COR-L47 (cell line): Measurements from ENCODE around the gene TBC1D16.

Source experiments
- DNase-seq: peaks from one replicate; lab custom pipeline; 2025; lab: John Stamatoyannopoulos, UW

TBC1D16 gene

DNA sequence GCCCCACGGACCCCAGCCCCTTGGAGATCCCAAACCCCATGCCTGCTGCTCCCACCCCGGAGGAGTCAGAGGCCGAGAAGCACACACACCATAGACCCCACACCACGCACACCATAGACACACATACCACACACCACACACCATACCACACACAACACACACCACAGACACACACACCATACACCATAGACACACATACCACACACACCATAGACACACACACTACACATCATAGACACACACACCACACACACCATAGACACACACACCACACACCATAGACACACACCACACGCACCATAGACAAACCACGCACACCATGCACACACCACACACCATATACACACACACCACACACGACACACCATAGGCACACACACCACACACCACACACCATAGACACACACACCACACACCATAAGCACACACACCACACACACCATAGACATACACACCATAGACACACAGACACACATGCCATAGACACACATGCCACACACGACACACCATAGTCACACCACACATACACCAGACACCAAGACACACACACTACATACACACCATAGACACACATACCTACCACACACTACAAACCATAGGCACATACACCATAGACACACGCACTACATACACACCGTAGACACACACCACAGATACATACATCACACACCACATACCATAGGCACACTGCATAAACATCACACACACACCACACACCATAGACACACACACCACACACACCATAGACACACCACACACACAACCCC is 11.3 kb downstream of the TBC1D16 start:
- DNase-seq = no peak

- no peak for DNase-seq
Measured at GRCh38 chr17:80023481-80024205, 12.0 kb downstream of the TBC1D16 start.

DNA sequence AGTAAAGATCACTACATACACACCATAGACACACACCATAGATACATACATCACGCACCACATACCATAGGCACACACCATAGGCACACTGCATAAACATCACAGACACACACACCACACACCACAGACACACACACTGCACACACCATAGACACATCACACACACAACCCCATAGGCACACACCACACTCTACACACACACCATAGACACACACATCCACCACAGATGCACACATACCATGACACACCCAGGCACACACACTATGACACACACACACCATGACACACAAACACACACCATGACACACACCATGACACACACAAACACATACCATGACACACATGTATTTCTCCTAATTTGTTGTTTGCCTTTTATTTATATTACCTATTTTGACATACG is 14.1 kb downstream of the TBC1D16 start:
- no peak for DNase-seq

DNA sequence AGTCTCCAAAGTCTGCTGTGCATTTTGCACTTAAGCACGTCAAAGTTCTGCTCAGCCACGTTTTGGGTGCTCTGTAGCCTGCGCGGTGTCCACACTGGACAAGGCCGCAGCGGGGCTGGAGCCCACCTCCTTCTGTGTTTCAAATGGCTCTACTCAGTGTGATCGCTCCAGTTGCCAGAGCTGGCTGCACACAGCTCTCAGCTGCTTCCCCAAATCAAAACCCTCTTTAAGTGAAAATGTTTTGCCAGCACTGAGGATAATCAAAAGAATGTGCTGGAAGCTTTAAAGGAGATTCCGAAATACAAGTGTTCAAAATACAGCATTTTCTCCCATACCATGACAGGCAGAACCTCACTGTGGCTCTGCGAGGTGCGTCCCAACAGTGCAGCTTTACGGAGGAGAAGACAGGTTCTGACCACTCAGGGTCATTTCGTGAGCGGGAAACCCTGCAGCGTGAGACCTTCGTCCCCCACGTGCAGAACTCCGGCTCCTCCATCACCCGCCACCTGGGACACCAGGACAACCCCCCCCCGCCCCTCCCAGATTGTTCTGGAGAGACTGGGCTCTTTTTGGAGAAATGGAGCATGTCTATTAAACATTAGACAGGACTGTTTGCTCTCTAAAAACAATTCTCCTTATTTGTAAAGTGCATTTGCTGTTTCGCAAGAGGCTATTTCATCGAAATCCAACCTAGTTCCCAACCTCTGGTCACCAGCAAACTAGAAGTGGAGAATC is 16.6 kb downstream of the TBC1D16 start:
- no peak for DNase-seq

DNA sequence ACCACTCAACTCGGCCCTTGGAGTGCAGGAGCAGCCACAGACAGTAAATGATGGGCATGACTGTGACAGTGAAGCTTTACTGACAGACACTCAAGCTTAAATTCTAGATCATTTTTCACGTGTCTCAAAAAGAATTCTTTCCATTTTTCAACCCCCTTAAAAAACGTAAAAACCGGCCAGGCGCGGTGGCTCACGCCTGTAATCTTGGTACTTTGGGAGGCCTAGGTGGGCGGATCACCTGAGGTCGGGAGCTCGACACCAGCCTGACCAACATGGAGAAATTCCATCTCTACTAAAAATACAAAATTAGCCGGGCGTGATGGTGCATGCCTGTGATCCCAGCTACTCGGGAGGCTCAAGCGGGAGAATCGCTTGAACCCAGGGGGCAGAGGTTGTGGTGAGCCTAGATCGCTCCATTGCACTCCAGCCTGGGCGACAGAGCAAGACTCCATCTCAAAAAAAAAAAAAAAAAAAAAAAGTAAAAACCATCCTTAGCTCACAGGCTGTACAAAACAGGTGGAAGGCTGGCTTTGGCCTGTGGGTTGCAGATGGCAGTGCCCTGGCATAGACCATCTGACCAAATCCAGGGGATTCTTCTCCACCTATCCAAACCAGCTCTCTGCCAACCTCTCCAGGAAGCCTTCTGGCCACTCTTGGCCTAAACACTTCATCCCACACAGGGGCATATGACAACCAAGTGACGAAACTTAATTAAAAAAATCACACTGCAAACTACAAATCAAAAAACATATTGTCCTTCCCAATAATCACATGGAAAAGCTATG is 18.3 kb downstream of the TBC1D16 start:
- DNase-seq = no peak

GRCh38 chr17:80012765-80013741 is 22.6 kb downstream of the TBC1D16 start:
- DNase-seq = no peak

GRCh38 chr17:80011989-80012555 is 23.6 kb downstream of the TBC1D16 start:
- no peak for DNase-seq

DNA sequence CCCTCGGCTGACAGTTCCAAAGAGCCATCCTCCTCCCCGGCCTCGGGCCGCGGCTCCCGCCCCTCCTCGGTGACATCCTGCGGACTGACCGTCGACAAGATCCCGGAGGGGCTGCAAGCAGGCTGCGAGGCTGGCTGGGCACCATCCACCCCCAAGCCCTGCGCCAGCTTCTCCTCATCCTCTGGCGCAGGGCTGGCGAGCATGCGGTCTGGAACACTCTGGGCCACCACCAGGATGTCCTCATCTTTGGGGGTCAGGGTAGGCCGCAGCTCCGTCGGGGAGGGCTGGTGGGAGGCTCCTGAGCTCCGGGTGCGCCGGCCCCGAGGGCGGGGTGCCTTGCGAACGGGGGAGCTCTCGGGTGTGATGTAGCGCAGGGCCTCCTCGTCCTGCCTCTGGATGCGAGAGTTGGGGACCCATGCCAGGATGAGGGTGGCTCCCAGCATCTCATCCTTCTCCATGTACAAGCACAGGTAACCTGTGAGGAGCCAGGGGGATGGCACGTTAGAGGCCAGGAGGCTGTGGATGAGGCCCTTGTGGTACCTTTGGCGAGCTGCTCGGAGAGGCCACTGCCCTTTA is 25.3 kb downstream of the TBC1D16 start:
- no peak for DNase-seq

- DNase-seq = no peak
Measured at GRCh38 chr17:80009391-80010282, 26.0 kb downstream of the TBC1D16 start.

GRCh38 chr17:80008848-80009247 is 26.8 kb downstream of the TBC1D16 start:
- no peak for DNase-seq

DNA sequence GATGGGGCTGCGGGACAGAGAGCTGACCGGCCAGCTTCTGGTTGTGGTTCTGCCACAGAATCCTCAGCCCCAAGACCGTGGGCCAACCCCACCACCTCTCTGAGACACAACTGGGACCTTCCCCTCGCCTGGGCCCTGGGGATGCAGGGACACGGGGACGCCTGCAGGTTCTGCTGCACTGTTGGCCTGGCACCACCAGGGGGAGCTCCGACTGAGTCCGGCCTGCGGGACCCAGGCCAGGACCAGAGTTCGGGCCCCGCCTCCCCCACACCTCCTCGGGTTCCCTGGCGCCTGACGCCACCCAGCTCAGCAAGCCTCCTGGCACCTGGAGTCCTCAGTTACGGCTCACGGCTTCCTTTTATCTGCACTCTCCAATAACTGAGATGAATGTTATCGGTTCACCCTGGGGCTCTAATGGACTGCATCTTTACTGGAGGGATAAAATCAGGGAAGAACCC is 27.3 kb downstream of the TBC1D16 start:
- DNase-seq = peak; percentile 94

DNA sequence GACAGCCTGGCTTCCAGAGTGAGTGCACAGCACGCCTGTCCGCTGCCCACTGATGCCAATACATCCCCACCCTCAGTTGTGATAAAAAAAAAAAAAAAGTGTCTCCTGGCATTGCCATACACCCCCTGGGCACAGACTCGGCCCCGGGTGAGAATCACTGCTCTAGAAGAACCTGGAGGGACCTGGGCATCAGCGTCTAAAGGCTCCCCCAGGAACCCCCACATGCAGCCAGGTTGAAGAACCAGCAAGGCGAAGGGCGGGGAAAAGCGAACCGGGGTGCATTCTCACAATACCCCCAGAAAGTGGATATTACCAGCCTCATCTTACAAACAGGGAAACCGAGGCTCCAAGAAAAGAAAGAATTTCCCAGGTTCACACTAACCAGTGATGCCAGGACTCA is 27.7 kb downstream of the TBC1D16 start:
- DNase-seq = no peak

DNA sequence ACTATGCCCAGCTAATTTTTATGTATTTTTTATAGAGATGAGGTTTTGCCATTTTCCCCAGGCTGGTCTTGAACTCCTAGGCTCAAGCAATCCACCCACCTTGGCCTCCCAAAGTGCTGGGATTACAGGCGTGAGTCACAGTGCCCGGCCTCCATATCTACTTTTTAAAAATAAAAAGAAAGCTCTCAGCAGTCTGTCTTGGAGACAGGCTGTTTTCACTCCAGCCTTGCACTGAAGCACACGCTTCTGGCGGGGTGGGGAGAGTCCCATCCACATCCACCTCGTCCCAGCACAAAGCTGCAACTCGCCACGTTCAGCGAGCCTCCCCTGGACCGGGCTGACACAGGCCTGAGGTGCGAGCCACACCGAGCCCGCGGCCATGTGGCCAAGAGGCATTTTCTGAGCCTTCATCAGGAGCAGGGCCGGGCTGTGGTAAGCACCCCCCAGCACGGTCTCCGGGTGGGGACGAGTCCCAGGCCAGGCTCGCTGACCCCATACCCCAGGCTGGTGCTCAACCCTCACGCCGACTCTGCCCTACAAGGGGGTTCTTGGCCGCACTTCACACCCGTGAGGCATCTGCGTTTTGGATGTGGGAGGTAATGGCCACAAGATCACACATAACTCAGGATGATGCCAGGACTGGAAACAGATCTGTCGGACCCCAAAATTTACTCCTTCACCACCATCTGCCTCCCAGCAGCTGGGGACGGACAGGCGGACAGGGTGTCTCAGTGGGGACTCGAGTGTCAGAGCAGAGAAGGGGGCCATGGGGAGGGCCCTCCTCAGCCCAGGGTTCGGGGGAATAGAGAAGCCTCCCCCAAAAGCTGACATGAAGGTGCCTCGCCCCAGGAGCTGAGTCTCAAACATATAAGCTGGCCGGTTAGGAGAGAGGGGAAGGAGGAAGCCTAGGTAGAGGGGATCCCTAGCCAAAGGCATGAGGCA is 28.6 kb downstream of the TBC1D16 start:
- no peak for DNase-seq

- DNase-seq = no peak
Measured at GRCh38 chr17:80006339-80006720, 29.3 kb downstream of the TBC1D16 start.

- peak; percentile 64 for DNase-seq
Measured at GRCh38 chr17:80005360-80006338, 30.0 kb downstream of the TBC1D16 start.

DNA sequence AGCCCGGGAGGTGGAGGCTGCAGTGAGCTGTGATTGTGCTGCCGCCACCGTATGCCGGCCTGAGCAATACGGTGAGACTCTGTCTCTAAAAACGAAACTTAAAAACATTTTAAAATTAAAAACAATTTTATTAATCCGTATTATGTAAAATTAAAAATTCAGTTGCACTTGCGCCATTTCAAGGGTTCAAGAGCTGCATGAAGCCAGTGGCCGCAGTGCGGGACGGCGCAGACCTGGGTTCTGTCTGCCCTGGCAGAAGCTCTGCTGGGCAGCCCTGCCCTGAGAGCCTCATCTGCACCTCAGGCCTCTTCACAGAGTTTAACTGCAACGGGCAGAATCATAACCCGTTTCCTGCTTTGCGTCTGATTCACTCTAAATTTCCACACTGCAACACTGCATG is 31.7 kb downstream of the TBC1D16 start:
- DNase-seq = no peak
